Skeletal muscle tissue (tissue), 4 donors: ENCODE measurements around the gene SLC39A1. TPM values are rescaled to one million over a fixed set of nuclear protein-coding genes. Genes with fewer than 3 reads are reported as not detected.

Experiments used
- H3K27ac ChIP-seq: one replicate; pipeline ENCODE4 v1.7.0; 2013; ENCODE audit warnings: mild to moderate bottlenecking, low read depth, low read length, inconsistent platforms
- H3K27me3 ChIP-seq, 3 donors: one replicate each; pipeline ENCODE4 v1.7.0; 2013; ENCODE audit warnings: low read length in 3 of 3; ENCODE audit not compliant: control insufficient read depth in 3 of 3, insufficient read depth in 3 of 3
- H3K36me3 ChIP-seq, 3 donors: one replicate each; pipeline ENCODE4 v1.7.0; 2013; ENCODE audit warnings: low read length in 3 of 3; ENCODE audit not compliant: control insufficient read depth in 3 of 3, insufficient read depth in 3 of 3
- H3K4me1 ChIP-seq, 3 donors: one replicate each; pipeline ENCODE4 v1.7.0; 2013; ENCODE audit warnings: low read length in 3 of 3, mild to moderate bottlenecking in 3 of 3; ENCODE audit not compliant: control insufficient read depth in 3 of 3, insufficient read depth in 3 of 3
- H3K4me3 ChIP-seq, 3 donors: one replicate each; pipeline ENCODE4 v1.7.0; 2013; ENCODE audit warnings: low read length in 3 of 3
- H3K9ac ChIP-seq, 3 donors: one replicate each; pipeline ENCODE4 v1.7.0; 2013; ENCODE audit warnings: low read length in 3 of 3, mild to moderate bottlenecking in 3 of 3, moderate library complexity in 2 of 3, low read depth in 1 of 3
- H3K9me3 ChIP-seq, 3 donors: one replicate each; pipeline ENCODE4 v1.7.0; 2013; ENCODE audit warnings: low read length in 3 of 3; ENCODE audit not compliant: control insufficient read depth in 3 of 3
- total RNA-seq: library from RNA; depleted of rRNA; stranded (reverse); fragments of >200 nt; gene quantifications from one replicate; pipeline ENCODE4 v1.2.3, GENCODE V29; 2014
- donor health status: Osteomylitis.

The SLC39A1 gene
- total RNA-seq, 1 donor from 2014 or later, result 40.2 TPM

GRCh38 chr1:153978274-153978909, 15.1 kb upstream of the SLC39A1 start:
- Histone ChIP-seq H3K36me3 (peaks cover 20 to 31% (median 20%) of the 10 kb centered on the region in 3 donors), H3K9ac (peak overlapping the region; percentile 91 to 99 (median 97)), H3K4me3 (peak overlapping the region; percentile 83 to 95 (median 84)), H3K4me1 (peaks cover 21 to 26% (median 26%) of the 10 kb centered on the region in 3 donors), H3K27ac (peak overlapping the region; percentile 89), H3K9me3 (no peaks in the 10 kb centered on the region), H3K27me3 (no peaks in the 10 kb centered on the region)

GRCh38 chr1:153977250-153978240, 14.2 kb upstream of the SLC39A1 start, which contains the start of gene JTB:
JTB (minus strand) TSS chr1:153977674; CDS start chr1:153977252, 422 bp downstream.
- Histone ChIP-seq H3K9me3 (no peaks in the 10 kb centered on the region), H3K36me3 (peaks cover 20 to 34% (median 26%) of the 10 kb centered on the region in 3 donors), H3K4me1 (peaks cover 21 to 26% (median 26%) of the 10 kb centered on the region in 3 donors), H3K9ac (peak within 1 kb of the TSS; percentile 91 to 99 (median 97)), H3K27ac (peak within 1 kb of the TSS; percentile 89), H3K27me3 (no peaks in the 10 kb centered on the region), H3K4me3 (peak within 1 kb of the TSS; percentile 83 to 95 (median 84))

- Histone ChIP-seq H3K36me3 (peaks cover 20 to 31% (median 30%) of the 10 kb centered on the region in 3 donors), H3K4me1 (peaks cover 21 to 26% (median 26%) of the 10 kb centered on the region in 3 donors)
These were observed 13.5 kb upstream of the SLC39A1 start for GRCh38 chr1:153976819-153977249.

GRCh38 chr1:153973525-153973924, 10.2 kb upstream of the SLC39A1 start:
- Histone ChIP-seq H3K4me3 (no peak overlapping the region), H3K9me3 (no peaks in the 10 kb centered on the region), H3K9ac (no peak overlapping the region), H3K27ac (no peak overlapping the region), H3K36me3 (peaks cover 20 to 31% (median 30%) of the 10 kb centered on the region in 3 donors), H3K4me1 (peaks cover 23 to 33% (median 30%) of the 10 kb centered on the region in 3 donors), H3K27me3 (no peaks in the 10 kb centered on the region)

More at GRCh38 chr1:153976819-153977249, 13.5 kb upstream of the SLC39A1 start:
- Histone ChIP-seq H3K27ac (peak overlapping the region; percentile 89), H3K9ac (peak overlapping the region; percentile 91 to 99 (median 97)), H3K4me3 (peak overlapping the region; percentile 83 to 95 (median 84)), H3K9me3 (no peaks in the 10 kb centered on the region), H3K27me3 (no peaks in the 10 kb centered on the region)

- no peaks in the 10 kb centered on the region for H3K9me3 ChIP-seq
- no peaks in the 10 kb centered on the region for H3K27me3 ChIP-seq
- peaks cover 20 to 31% (median 30%) of the 10 kb centered on the region in 3 donors for H3K36me3 ChIP-seq
- no peak overlapping the region for H3K4me3 ChIP-seq
- peaks cover 23 to 32% (median 30%) of the 10 kb centered on the region in 3 donors for H3K4me1 ChIP-seq
- no peak overlapping the region for H3K27ac ChIP-seq
- H3K9ac ChIP-seq, result no peak overlapping the region
These were observed 9.7 kb upstream of the SLC39A1 start for GRCh38 chr1:153973071-153973470.

GRCh38 chr1:153970346-153970745, 7.0 kb upstream of the SLC39A1 start:
- Histone ChIP-seq H3K9ac (no peak overlapping the region), H3K9me3 (no peaks in the 10 kb centered on the region), H3K27me3 (no peaks in the 10 kb centered on the region), H3K27ac (no peak overlapping the region), H3K4me3 (no peak overlapping the region), H3K4me1 (peaks cover 17 to 31% (median 23%) of the 10 kb centered on the region in 3 donors), H3K36me3 (peaks cover 14 to 24% (median 24%) of the 10 kb centered on the region in 3 donors)

- Histone ChIP-seq H3K27ac (no peak overlapping the region), H3K9me3 (no peaks in the 10 kb centered on the region), H3K27me3 (no peaks in the 10 kb centered on the region), H3K4me3 (peak overlapping the region in 1 of 3 donors; percentile 93), H3K9ac (no peak overlapping the region), H3K36me3 (peaks cover 4 to 15% (median 14%) of the 10 kb centered on the region in 3 donors), H3K4me1 (peaks cover 21 to 34% (median 27%) of the 10 kb centered on the region in 3 donors)
These were observed 5.6 kb upstream of the SLC39A1 start for GRCh38 chr1:153968972-153969371.

- peaks cover 24 to 37% (median 30%) of the 10 kb centered on the region in 3 donors for H3K4me1 ChIP-seq
- H3K27me3 ChIP-seq, result no peaks in the 10 kb centered on the region
- H3K9me3 ChIP-seq, result no peaks in the 10 kb centered on the region
- H3K27ac ChIP-seq, result peak overlapping the region; percentile 90
- H3K36me3 ChIP-seq, result peaks cover 0 to 10% (median 8%) of the 10 kb centered on the region in 3 donors
- peak overlapping the region; percentile 70 to 93 (median 83) for H3K4me3 ChIP-seq
- H3K9ac ChIP-seq, result peak overlapping the region; percentile 80 to 94 (median 92)
These were observed 5.1 kb upstream of the SLC39A1 start for GRCh38 chr1:153968408-153968807.

- Histone ChIP-seq H3K27me3 (no peaks in the 10 kb centered on the region), H3K27ac (peak overlapping the region; percentile 90), H3K4me1 (peaks cover 26 to 39% (median 31%) of the 10 kb centered on the region in 3 donors), H3K9me3 (no peaks in the 10 kb centered on the region), H3K36me3 (peaks cover 0 to 7% (median 5%) of the 10 kb centered on the region in 3 donors), H3K9ac (peak overlapping the region; percentile 80 to 94 (median 92)), H3K4me3 (peak overlapping the region; percentile 70 to 93 (median 83))
These were observed 4.6 kb upstream of the SLC39A1 start for GRCh38 chr1:153968000-153968363.
